SK-N-SH (cell line): ENCODE data around the gene GHRH.

ENCODE experiments used
- CTCF ChIP-seq: fragments of 200-600 bp; sonication (generic); IDR thresholded peaks from 2 replicates; pipeline ENCODE4 v1.6.1; 2017; ENCODE audit warnings: antibody characterized with exemption, mild to moderate bottlenecking, moderate library complexity
- ELF1 ChIP-seq: IDR thresholded peaks from 2 replicates; pipeline ENCODE4 v1.4.0; 2012
- EP300 ChIP-seq, 2 experiments: IDR thresholded peaks; 2 replicates each; pipeline versions ENCODE4 v1.4.0 to v1.6.1; 2012; ENCODE audit warnings: borderline replicate concordance in 1 of 2, low read depth in 1 of 2, low read length in 1 of 2
- NFIC ChIP-seq: IDR thresholded peaks from 2 replicates; pipeline ENCODE4 v1.4.0; 2012; ENCODE audit warnings: borderline replicate concordance
- SIN3A ChIP-seq: IDR thresholded peaks from 2 replicates; pipeline ENCODE4 v1.6.1; 2012; ENCODE audit warnings: low read depth, mild to moderate bottlenecking, low read length, moderate library complexity, borderline replicate concordance
- YY1 ChIP-seq: IDR thresholded peaks from 2 replicates; pipeline ENCODE4 v1.4.0; 2012; ENCODE audit warnings: low read depth, mild to moderate bottlenecking
- TF ChIP-seq, protein P1 (sequence below): IDR thresholded peaks from 2 replicates; pipeline ENCODE4; 2012

DNA sequence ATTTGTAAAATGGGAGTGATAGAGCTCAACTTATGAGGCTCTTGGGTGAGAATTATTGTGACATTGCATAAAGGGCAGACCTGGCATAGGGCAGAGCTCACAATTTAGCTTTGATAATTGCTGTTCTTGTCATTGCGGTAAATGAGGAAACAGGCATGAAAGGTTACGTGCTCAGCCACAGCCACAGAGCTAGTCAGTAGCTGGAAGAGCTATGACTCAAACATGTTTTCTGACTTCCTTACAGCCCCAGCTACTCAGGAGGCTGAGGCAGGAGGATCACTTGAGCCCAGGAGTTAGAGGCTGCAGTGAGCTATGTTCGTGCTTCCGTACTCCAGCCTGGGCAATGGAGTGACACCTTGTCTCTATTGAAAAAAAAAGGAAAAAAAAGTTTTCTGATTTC lies 3.5 kb upstream of the GHRH start:
- TF ChIP-seq EP300 (IDR thresholded peaks at IDR 0.05; ENCODE audit: borderline replicate concordance in 1 of 2, low read depth in 1 of 2, low read length in 1 of 2) (no peak), CTCF (no peak), SIN3A (no peak), YY1 (no peak), NFIC (no peak), ELF1 (no peak)
- TF ChIP-seq, protein P1, sequence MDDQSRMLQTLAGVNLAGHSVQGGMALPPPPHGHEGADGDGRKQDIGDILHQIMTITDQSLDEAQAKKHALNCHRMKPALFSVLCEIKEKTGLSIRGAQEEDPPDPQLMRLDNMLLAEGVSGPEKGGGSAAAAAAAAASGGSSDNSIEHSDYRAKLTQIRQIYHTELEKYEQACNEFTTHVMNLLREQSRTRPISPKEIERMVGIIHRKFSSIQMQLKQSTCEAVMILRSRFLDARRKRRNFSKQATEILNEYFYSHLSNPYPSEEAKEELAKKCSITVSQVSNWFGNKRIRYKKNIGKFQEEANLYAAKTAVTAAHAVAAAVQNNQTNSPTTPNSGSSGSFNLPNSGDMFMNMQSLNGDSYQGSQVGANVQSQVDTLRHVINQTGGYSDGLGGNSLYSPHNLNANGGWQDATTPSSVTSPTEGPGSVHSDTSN: no peak
